GM13976 (cell line): ENCODE results near the gene RHOD.
A peak's percentile ranks its signal among the peaks of the same experiment; 100 is the strongest.

Experiments
- DNase-seq: peaks from one replicate; pipeline ENCODE4 v3.0.0; 2012; ENCODE audit warnings: low spot score
- CTCF ChIP-seq: IDR thresholded peaks from 2 replicates; pipeline ENCODE4 v1.5.1; 2012; ENCODE audit warnings: borderline replicate concordance, mild to moderate bottlenecking; ENCODE audit not compliant: insufficient read depth; ENCODE audit errors: extremely low read depth, missing control alignments, control extremely low read depth
- in situ Hi-C: fragments of 300-500 bp; cut with MboI; formaldehyde crosslinking; loops from one replicate; pipeline ENCODE4 v1.12.0; 2022; ENCODE audit warnings: low sequenced_read_pairs, mixed read lengths, inconsistent platforms; ENCODE audit not compliant: unreplicated experiment

RHOD gene

GRCh38 chr11:67043572-67044349, 12.9 kb upstream of the RHOD start:
- in situ Hi-C loops = no loop called here
- DNase-seq = no peak
- TF ChIP-seq CTCF = no peak

GRCh38 chr11:67044496-67044895, 12.2 kb upstream of the RHOD start:
- no peak for DNase-seq
- in situ Hi-C loops = no loop called here
- peak; percentile 19 for TF ChIP-seq CTCF

GRCh38 chr11:67045314-67045713, 11.3 kb upstream of the RHOD start:
- DNase-seq = peak; percentile 80
- no peak for TF ChIP-seq CTCF
- in situ Hi-C loops = no loop called here

- in situ Hi-C loops = no loop called here
- no peak for TF ChIP-seq CTCF
- DNase-seq = no peak
Measured at GRCh38 chr11:67048515-67049130, 8.0 kb upstream of the RHOD start.

GRCh38 chr11:67050139-67050538, 6.5 kb upstream of the RHOD start:
- in situ Hi-C loops = no loop called here
- no peak for DNase-seq
- TF ChIP-seq CTCF = no peak

- in situ Hi-C loops = no loop called here
- DNase-seq = no peak
- no peak for TF ChIP-seq CTCF
Measured at GRCh38 chr11:67051180-67051893, 5.3 kb upstream of the RHOD start.
